ENCODE data around the gene SLC25A10. TPM values are rescaled to one million over a fixed set of nuclear protein-coding genes. Genes with fewer than 3 reads are reported as not detected.

The SLC25A10 gene
- total and polyA plus RNA-seq, 10 of the 15 experiments (the other 5 are each of a cell fraction or from before 2014, with no cell fraction given), result 0.11 to 72.7 (median 22.3) TPM

DNA sequence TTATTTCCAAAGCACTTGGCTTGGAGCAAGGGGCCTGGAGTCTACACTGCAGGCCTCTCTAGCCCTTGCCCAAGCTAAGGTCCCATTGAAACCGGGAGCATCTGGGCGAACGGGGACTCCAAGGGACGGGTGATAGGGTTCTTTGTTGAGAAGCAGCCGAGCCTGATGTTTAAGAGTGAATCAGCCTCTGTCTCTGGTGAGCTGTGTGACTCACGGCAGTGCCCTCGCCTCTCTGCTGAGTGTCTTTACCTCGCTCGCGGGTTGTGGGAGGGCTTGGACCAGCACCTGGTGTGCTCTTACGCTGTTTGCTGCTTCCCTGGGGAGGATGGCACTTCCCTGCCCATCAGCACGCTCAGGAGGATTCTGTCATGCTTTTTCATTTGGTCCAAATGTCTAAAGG lies 27.0 kb upstream of the SLC25A10 start:
- RAD21 ChIA-PET (ENCODE audit: unreplicated experiment), result no interaction called here
- peaks cover 38% of the 10 kb centered on the region for H3K79me2 ChIP-seq (ENCODE audit: control insufficient read depth, insufficient read depth, low read length)
- DNase-seq (ENCODE audit: low read depth, low spot score), result no peak
- 34% methylated on average over 11 of the region's 12 CpGs for WGBS (ENCODE audit: insufficient coverage, insufficient replicate concordance, low lambda C conversion rate, missing lambda C conversion rate)
- CTCF ChIA-PET, result interaction anchor here (1.6 kb wide), 1 partner anchor 17 kb away, joined by 4 read pairs; no protein-coding TSS in a partner anchor
- peaks cover 8% of the 10 kb centered on the region for H4K20me1 ChIP-seq (ENCODE audit: control insufficient read depth, insufficient read depth)
- peak overlapping the region; percentile 95 for H3K9ac ChIP-seq (ENCODE audit: control insufficient read depth, insufficient read depth, low read length)
- H3K27ac ChIP-seq (ENCODE audit: control insufficient read depth, insufficient read depth), result peak overlapping the region; percentile 78
- no peaks in the 10 kb centered on the region for H3K27me3 ChIP-seq (replicated peaks in 1 of 2; ENCODE audit: control insufficient read depth in 2 of 2, insufficient read depth in 2 of 2, low read length in 1 of 2)
- H3K36me3 ChIP-seq (ENCODE audit: control insufficient read depth in 2 of 2, insufficient read depth in 2 of 2, low read length in 1 of 2), result peaks cover 4 to 21% of the 10 kb centered on the region in 2 experiments; a peak in 3 of 4 replicates
- peaks cover 11% of the 10 kb centered on the region for H3K4me1 ChIP-seq (ENCODE audit: control insufficient read depth, insufficient read depth, low read length)
- intact Hi-C loops (cut with micrococcal nuclease; ENCODE audit: unreplicated experiment), result no loop called here
- H3K4me3 ChIP-seq, result peak overlapping the region; percentile 95
- POLR2A ChIA-PET, result interaction anchor here (0.6 to 4.0 kb wide), 4 partner anchors 9 to 177 kb away, joined by 3 to 32 read pairs (median 4); partner anchors contain the start of gene MRPL12
- ATAC-seq, result no peak
- TF ChIP-seq PML (IDR thresholded peaks at IDR 0.05; ENCODE audit: low read length) (no peak), POLR2A (IDR thresholded peaks at IDR 0.05; ENCODE audit: low read depth, low read length) (0 out of 2 replicates have a peak, but pooled peaks have one; percentile 16), RCOR1 (conservative IDR thresholded peaks at IDR 0.05; ENCODE audit: low read depth, low read length) (no peak)
- in situ Hi-C loops (cut with MboI), result no loop called here
- no peaks in the 10 kb centered on the region for H3K9me3 ChIP-seq (replicated peaks; ENCODE audit: control insufficient read depth, insufficient read depth, low read length)
- no peak for FAIRE-seq
- SMC1A ChIA-PET (ENCODE audit: uncharacterized antibody, unreplicated experiment), result interaction anchor here (0.7 to 0.8 kb wide), 2 partner anchors 17 to 20 kb away, joined by 3 read pairs; no protein-coding TSS in a partner anchor
- no TSS peak for BruUV-seq (replicated peaks)
- H2AFZ ChIP-seq (ENCODE audit: control insufficient read depth, low read depth, low read length), result no peak overlapping the region
- peak overlapping the region; percentile 97 for H3K4me2 ChIP-seq (ENCODE audit: control insufficient read depth, insufficient read depth)

DNA sequence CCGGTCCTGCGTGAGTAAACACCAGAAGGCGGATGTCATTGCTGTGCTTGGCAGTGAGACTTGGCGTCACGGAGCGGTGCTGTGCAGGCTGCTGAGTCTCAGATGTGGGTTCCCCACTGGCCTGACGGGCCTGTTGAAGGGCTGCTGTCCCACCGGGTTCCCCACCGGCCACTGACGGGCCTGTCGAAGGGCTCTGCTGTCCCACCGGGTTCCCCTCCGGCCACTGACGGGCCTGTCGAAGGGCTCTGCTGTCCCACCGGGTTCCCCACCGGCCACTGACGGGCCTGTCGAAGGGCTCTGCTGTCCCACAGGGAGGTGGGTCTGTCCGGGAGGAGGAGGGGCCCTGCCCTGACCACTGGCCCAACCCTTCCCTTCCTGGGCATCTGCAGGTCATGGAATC lies 25.5 kb upstream of the SLC25A10 start:
- WGBS (ENCODE audit: insufficient coverage, insufficient replicate concordance, low lambda C conversion rate, missing lambda C conversion rate), result 96% methylated on average over 20 of the region's 20 CpGs
- in situ Hi-C loops (cut with MboI) (no loop called here), intact Hi-C loops (cut with micrococcal nuclease; ENCODE audit: unreplicated experiment) (no loop called here)
- BruUV-seq (replicated peaks), result no TSS peak
- no peak overlapping the region for H3K27ac ChIP-seq (ENCODE audit: control insufficient read depth, insufficient read depth)
- ChIA-PET RAD21 (ENCODE audit: unreplicated experiment) (no interaction called here), POLR2A (no interaction called here), CTCF (no interaction called here), SMC1A (ENCODE audit: uncharacterized antibody, unreplicated experiment) (no interaction called here)
- H3K4me3 ChIP-seq, result no peak overlapping the region
- peaks cover 8% of the 10 kb centered on the region for H4K20me1 ChIP-seq (ENCODE audit: control insufficient read depth, insufficient read depth)
- H3K27me3 ChIP-seq (replicated peaks in 1 of 2; ENCODE audit: control insufficient read depth in 2 of 2, insufficient read depth in 2 of 2, low read length in 1 of 2), result no peaks in the 10 kb centered on the region
- peaks cover 5 to 29% of the 10 kb centered on the region in 2 experiments; a peak in 3 of 4 replicates for H3K36me3 ChIP-seq (ENCODE audit: control insufficient read depth in 2 of 2, insufficient read depth in 2 of 2, low read length in 1 of 2)
- H3K4me1 ChIP-seq (ENCODE audit: control insufficient read depth, insufficient read depth, low read length), result peaks cover 11% of the 10 kb centered on the region
- no peaks in the 10 kb centered on the region for H3K9me3 ChIP-seq (replicated peaks; ENCODE audit: control insufficient read depth, insufficient read depth, low read length)
- no peak overlapping the region for H3K9ac ChIP-seq (ENCODE audit: control insufficient read depth, insufficient read depth, low read length)
- FAIRE-seq (no peak), DNase-seq (ENCODE audit: low read depth, low spot score) (no peak), ATAC-seq (no peak)
- H2AFZ ChIP-seq (ENCODE audit: control insufficient read depth, low read depth, low read length), result no peak overlapping the region
- H3K79me2 ChIP-seq (ENCODE audit: control insufficient read depth, insufficient read depth, low read length), result peaks cover 38% of the 10 kb centered on the region
- no peak overlapping the region for H3K4me2 ChIP-seq (ENCODE audit: control insufficient read depth, insufficient read depth)
- TF ChIP-seq ZNF207 (IDR thresholded peaks at IDR 0.05; ENCODE audit: borderline replicate concordance), result no peak
- TF ChIP-seq, protein P1, sequence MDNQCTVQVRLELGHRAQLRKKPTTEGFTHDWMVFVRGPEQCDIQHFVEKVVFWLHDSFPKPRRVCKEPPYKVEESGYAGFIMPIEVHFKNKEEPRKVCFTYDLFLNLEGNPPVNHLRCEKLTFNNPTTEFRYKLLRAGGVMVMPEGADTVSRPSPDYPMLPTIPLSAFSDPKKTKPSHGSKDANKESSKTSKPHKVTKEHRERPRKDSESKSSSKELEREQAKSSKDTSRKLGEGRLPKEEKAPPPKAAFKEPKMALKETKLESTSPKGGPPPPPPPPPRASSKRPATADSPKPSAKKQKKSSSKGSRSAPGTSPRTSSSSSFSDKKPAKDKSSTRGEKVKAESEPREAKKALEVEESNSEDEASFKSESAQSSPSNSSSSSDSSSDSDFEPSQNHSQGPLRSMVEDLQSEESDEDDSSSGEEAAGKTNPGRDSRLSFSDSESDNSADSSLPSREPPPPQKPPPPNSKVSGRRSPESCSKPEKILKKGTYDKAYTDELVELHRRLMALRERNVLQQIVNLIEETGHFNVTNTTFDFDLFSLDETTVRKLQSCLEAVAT (IDR thresholded peaks at IDR 0.05), result no peak
- no peak for TF ChIP-seq MYB (IDR thresholded peaks at IDR 0.05; ENCODE audit: borderline replicate concordance, low read depth, low read length)
- TF ChIP-seq, protein P2, sequence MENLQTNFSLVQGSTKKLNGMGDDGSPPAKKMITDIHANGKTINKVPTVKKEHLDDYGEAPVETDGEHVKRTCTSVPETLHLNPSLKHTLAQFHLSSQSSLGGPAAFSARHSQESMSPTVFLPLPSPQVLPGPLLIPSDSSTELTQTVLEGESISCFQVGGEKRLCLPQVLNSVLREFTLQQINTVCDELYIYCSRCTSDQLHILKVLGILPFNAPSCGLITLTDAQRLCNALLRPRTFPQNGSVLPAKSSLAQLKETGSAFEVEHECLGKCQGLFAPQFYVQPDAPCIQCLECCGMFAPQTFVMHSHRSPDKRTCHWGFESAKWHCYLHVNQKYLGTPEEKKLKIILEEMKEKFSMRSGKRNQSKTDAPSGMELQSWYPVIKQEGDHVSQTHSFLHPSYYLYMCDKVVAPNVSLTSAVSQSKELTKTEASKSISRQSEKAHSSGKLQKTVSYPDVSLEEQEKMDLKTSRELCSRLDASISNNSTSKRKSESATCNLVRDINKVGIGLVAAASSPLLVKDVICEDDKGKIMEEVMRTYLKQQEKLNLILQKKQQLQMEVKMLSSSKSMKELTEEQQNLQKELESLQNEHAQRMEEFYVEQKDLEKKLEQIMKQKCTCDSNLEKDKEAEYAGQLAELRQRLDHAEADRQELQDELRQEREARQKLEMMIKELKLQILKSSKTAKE (IDR thresholded peaks at IDR 0.05; ENCODE audit: low read depth, poor library complexity, severe bottlenecking), result no peak
- TF ChIP-seq, protein P3, sequence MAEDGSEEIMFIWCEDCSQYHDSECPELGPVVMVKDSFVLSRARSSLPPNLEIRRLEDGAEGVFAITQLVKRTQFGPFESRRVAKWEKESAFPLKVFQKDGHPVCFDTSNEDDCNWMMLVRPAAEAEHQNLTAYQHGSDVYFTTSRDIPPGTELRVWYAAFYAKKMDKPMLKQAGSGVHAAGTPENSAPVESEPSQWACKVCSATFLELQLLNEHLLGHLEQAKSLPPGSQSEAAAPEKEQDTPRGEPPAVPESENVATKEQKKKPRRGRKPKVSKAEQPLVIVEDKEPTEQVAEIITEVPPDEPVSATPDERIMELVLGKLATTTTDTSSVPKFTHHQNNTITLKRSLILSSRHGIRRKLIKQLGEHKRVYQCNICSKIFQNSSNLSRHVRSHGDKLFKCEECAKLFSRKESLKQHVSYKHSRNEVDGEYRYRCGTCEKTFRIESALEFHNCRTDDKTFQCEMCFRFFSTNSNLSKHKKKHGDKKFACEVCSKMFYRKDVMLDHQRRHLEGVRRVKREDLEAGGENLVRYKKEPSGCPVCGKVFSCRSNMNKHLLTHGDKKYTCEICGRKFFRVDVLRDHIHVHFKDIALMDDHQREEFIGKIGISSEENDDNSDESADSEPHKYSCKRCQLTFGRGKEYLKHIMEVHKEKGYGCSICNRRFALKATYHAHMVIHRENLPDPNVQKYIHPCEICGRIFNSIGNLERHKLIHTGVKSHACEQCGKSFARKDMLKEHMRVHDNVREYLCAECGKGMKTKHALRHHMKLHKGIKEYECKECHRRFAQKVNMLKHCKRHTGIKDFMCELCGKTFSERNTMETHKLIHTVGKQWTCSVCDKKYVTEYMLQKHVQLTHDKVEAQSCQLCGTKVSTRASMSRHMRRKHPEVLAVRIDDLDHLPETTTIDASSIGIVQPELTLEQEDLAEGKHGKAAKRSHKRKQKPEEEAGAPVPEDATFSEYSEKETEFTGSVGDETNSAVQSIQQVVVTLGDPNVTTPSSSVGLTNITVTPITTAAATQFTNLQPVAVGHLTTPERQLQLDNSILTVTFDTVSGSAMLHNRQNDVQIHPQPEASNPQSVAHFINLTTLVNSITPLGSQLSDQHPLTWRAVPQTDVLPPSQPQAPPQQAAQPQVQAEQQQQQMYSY (CRISPR knock-in tag; IDR thresholded peaks at IDR 0.05), result no peak
- no peak for TF ChIP-seq EED (IDR thresholded peaks at IDR 0.05; ENCODE audit: low read depth)
- TF ChIP-seq SUZ12 (IDR thresholded peaks at IDR 0.05; ENCODE audit: unreplicated experiment), result no peak
- TF ChIP-seq CREB1 (IDR thresholded peaks at IDR 0.05; ENCODE audit: low read depth), result no peak

Measured in GM12878 (cell line).